Duodenal mucosa (tissue), 2 donors: ENCODE results near the gene PCDHGA12.
"Not testable (repeated sequence)": the region's sequence is repeated elsewhere in the genome, so short reads cannot be mapped to it uniquely, and the experiment has no call there.

Experiments
- H3K27ac ChIP-seq: one replicate; pipeline ENCODE4 v1.7.0; 2013; ENCODE audit warnings: low read depth, low read length
- H3K27me3 ChIP-seq, 2 donors: one replicate each; pipeline ENCODE4 v1.7.0; 2013; ENCODE audit warnings: low read length in 2 of 2, control low read depth in 1 of 2; ENCODE audit not compliant: insufficient read depth in 2 of 2, control insufficient read depth in 1 of 2
- H3K36me3 ChIP-seq, 2 donors: one replicate each; pipeline ENCODE4 v1.7.0; 2013; ENCODE audit warnings: low read length in 2 of 2, control low read depth in 1 of 2; ENCODE audit not compliant: insufficient read depth in 2 of 2, control insufficient read depth in 1 of 2
- H3K4me1 ChIP-seq, 2 donors: one replicate each; pipeline ENCODE4 v1.7.0; 2013; ENCODE audit warnings: low read length in 2 of 2, control low read depth in 1 of 2; ENCODE audit not compliant: insufficient read depth in 2 of 2, control insufficient read depth in 1 of 2
- H3K4me3 ChIP-seq, 2 donors: one replicate each; pipeline ENCODE4 v1.7.0; 2013; ENCODE audit warnings: low read length in 2 of 2, low read depth in 1 of 2
- H3K9ac ChIP-seq, 2 donors: one replicate each; pipeline ENCODE4 v1.7.0; 2013; ENCODE audit warnings: low read length in 2 of 2, low read depth in 1 of 2
- H3K9me3 ChIP-seq, 2 donors: one replicate each; pipeline ENCODE4 v1.7.0; 2013; ENCODE audit warnings: low read length in 2 of 2, control low read depth in 1 of 2; ENCODE audit not compliant: control insufficient read depth in 1 of 2

Gene PCDHGA12

DNA sequence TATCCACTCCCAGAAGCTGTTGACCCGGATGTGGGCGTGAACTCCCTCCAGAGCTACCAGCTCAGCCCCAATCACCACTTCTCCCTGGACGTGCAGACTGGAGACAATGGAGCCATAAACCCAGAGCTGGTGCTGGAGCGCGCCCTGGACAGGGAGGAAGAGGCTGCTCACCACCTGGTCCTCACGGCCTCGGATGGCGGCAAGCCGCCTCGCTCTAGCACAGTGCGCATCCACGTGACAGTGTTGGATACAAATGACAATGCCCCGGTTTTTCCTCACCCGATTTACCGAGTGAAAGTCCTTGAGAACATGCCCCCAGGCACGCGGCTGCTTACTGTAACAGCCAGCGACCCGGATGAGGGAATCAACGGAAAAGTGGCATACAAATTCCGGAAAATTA lies 37.0 kb upstream of the PCDHGA12 start:
- H3K9me3 ChIP-seq: peaks cover 34 to 36% of the 10 kb centered on the region in 2 donors
- no peaks in the 10 kb centered on the region for H3K4me1 ChIP-seq
- no peaks in the 10 kb centered on the region for H3K36me3 ChIP-seq
- H3K27me3 ChIP-seq: no peaks in the 10 kb centered on the region
- no peak overlapping the region for H3K4me3 ChIP-seq
- H3K27ac ChIP-seq: no peak overlapping the region
- H3K9ac ChIP-seq: no peak overlapping the region

DNA sequence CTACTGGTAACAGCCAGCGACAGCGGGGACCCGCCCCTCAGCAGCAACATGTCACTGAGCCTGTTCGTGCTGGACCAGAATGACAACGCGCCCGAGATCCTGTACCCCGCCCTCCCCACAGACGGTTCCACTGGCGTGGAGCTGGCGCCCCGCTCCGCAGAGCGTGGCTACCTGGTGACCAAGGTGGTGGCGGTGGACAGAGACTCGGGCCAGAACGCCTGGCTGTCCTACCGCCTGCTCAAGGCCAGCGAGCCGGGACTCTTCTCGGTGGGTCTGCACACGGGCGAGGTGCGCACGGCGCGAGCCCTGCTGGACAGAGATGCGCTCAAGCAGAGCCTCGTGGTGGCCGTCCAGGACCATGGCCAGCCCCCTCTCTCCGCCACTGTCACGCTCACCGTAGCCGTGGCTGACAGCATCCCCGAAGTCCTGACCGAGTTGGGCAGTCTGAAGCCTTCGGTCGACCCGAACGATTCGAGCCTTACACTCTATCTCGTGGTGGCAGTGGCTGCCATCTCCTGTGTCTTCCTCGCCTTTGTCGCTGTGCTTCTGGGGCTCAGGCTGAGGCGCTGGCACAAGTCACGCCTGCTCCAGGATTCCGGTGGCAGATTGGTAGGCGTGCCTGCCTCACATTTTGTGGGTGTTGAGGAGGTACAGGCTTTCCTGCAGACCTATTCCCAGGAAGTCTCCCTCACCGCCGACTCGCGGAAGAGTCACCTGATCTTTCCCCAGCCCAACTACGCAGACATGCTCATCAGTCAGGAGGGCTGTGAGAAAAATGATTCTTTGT lies 35.7 kb upstream of the PCDHGA12 start:
- H3K4me3 ChIP-seq: peak overlapping the region in 1 of 2 donors; percentile 5
- not testable (repeated sequence) for H3K4me1 ChIP-seq, H3K27ac ChIP-seq, H3K9ac ChIP-seq, H3K36me3 ChIP-seq, H3K27me3 ChIP-seq
- H3K9me3 ChIP-seq: peaks cover 32 to 34% of the 10 kb centered on the region in 2 donors

DNA sequence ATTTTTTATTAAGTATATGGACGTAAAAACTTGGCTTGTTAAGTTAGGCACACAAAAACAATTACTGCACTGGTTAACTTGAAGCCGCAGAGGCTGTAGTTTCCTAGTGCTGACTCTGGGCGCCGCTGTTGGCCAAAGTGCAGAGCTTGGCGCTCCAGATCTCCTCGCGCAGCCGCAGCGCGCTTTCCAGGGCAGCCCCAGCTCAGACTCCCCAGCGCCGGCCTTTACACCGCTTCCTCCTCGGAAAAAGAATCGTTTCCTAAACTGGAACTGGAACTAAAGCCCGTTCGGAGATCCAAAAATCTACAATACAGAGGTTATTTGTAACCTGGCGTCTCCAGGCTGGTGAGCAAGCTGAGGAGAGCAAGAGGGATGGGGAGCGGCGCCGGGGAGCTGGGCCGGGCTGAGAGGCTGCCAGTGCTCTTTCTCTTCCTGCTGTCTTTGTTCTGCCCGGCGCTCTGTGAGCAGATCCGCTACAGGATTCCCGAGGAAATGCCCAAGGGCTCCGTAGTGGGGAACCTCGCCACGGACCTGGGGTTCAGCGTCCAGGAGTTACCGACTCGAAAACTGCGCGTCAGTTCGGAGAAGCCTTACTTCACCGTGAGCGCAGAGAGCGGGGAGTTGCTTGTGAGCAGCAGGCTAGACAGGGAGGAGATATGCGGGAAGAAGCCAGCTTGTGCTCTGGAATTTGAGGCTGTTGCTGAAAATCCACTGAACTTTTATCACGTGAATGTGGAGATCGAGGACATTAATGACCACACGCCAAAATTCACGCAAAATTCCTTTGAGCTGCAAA lies 32.4 kb upstream of the PCDHGA12 start, which contains the start of gene PCDHGB5:
Gene PCDHGB5 (plus strand): TSS at position 192 of the 796 bp plus-strand sequence. CDS start 181 bp downstream, at position 373.
- H3K27ac ChIP-seq, H3K9ac ChIP-seq, H3K36me3 ChIP-seq, H3K4me1 ChIP-seq, H3K27me3 ChIP-seq: not testable (repeated sequence)
- peak within 1 kb of the TSS in 1 of 2 donors; percentile 32 for H3K4me3 ChIP-seq
- H3K9me3 ChIP-seq: peaks cover 26 to 38% of the 10 kb centered on the region in 2 donors

DNA sequence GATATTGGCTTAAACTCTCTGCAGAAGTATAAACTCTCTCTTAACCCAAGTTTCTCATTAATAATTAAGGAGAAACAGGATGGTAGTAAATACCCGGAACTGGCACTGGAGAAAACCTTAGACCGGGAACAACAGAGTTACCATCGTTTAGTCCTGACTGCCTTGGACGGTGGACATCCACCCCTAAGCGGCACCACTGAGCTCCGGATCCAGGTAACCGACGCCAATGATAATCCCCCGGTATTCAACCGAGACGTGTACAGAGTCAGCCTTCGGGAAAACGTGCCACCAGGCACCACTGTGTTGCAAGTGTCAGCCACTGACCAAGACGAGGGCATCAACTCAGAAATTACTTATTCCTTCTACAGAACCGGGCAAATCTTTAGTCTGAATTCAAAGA lies 31.7 kb upstream of the PCDHGA12 start:
- Histone ChIP-seq H3K27ac (no peak overlapping the region), H3K9me3 (peaks cover 24 to 37% of the 10 kb centered on the region in 2 donors), H3K9ac (no peak overlapping the region), H3K4me1 (no peaks in the 10 kb centered on the region), H3K27me3 (no peaks in the 10 kb centered on the region), H3K4me3 (peak overlapping the region in 1 of 2 donors; percentile 32), H3K36me3 (no peaks in the 10 kb centered on the region)

DNA sequence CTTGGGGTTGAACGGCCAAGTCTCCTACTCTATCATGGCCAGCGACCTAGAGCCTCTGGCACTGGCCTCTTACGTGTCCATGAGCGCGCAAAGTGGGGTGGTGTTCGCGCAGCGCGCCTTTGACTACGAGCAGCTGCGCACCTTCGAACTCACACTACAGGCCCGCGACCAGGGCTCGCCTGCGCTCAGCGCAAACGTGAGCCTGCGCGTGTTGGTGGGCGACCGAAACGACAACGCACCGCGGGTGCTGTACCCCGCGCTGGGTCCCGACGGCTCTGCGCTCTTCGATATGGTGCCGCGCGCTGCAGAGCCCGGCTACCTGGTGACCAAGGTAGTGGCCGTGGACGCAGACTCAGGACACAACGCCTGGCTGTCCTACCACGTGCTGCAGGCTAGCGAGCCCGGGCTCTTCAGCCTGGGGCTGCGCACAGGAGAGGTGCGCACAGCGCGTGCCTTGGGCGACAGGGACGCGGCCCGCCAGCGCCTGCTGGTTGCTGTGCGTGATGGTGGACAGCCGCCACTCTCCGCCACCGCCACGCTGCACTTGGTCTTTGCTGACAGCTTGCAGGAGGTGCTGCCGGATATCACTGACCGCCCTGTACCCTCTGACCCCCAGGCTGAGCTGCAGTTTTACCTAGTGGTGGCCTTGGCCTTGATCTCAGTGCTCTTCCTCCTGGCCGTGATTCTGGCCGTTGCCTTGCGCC lies 30.6 kb upstream of the PCDHGA12 start:
- no peaks in the 10 kb centered on the region for H3K36me3 ChIP-seq
- H3K9me3 ChIP-seq: peaks cover 17 to 43% of the 10 kb centered on the region in 2 donors
- H3K4me3 ChIP-seq: no peak overlapping the region
- no peak overlapping the region for H3K9ac ChIP-seq
- no peak overlapping the region for H3K27ac ChIP-seq
- H3K4me1 ChIP-seq: no peaks in the 10 kb centered on the region
- no peaks in the 10 kb centered on the region for H3K27me3 ChIP-seq

DNA sequence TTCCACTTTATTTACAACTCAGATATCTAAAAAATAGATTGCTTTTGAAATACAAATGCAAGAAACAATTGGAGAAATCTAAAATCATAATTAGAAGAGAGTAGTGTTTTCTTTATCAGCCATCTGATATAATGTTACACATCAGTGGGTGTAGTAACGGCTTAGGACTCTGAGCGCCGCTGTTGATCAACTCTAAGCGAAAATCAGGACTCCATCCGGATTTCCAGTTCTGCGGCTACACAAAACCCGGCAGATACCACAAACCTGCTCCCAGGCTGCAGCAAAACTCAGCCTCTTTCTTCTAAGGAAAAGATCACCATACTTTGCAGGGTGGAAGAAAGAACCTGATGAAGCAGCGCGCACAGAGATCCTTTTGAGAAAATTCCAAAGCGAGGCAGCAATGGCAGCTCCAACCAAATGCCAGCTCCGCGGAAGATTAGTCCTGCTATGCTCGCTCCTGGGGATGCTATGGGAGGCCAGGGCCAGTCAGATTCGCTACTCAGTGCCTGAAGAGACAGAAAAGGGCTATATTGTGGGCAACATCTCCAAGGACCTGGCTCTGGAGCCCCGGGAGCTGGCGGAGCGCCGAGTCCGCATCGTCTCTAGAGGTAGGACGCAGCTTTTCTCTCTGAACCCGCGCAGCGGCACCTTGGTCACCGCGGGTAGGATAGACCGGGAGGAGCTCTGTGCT lies 27.6 kb upstream of the PCDHGA12 start, which contains the start of gene PCDHGA9:
Gene PCDHGA9 (plus strand): TSS at position 226 of the 691 bp plus-strand sequence. CDS start 175 bp downstream, at position 401.
- no peaks in the 10 kb centered on the region for H3K27me3 ChIP-seq
- no peaks in the 10 kb centered on the region for H3K36me3 ChIP-seq
- H3K4me3 ChIP-seq: peak within 1 kb of the TSS; percentile 16 to 29
- no peak within 1 kb of the TSS for H3K9ac ChIP-seq
- no peaks in the 10 kb centered on the region for H3K4me1 ChIP-seq
- peaks cover 19 to 45% of the 10 kb centered on the region in 2 donors for H3K9me3 ChIP-seq
- no peak within 1 kb of the TSS for H3K27ac ChIP-seq

DNA sequence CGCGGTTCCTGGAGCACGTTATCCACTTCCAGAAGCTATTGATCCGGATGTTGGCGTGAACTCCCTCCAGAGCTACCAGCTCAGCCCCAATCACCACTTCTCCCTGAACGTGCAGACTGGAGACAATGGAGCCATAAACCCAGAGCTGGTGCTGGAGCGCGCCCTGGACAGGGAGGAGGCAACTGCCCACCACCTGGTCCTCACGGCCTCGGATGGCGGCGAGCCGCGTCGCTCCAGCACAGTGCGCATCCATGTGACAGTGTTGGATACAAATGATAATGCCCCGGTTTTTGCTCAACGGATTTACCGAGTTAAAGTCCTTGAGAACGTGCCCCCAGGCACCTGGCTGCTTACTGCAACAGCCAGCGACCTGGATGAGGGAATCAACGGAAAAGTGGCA lies 26.9 kb upstream of the PCDHGA12 start:
- H3K9ac ChIP-seq: no peak overlapping the region
- no peaks in the 10 kb centered on the region for H3K27me3 ChIP-seq
- no peak overlapping the region for H3K27ac ChIP-seq
- no peaks in the 10 kb centered on the region for H3K4me1 ChIP-seq
- H3K36me3 ChIP-seq: no peaks in the 10 kb centered on the region
- H3K9me3 ChIP-seq: peaks cover 19 to 45% of the 10 kb centered on the region in 2 donors
- H3K4me3 ChIP-seq: peak overlapping the region in 1 of 2 donors; percentile 16

DNA sequence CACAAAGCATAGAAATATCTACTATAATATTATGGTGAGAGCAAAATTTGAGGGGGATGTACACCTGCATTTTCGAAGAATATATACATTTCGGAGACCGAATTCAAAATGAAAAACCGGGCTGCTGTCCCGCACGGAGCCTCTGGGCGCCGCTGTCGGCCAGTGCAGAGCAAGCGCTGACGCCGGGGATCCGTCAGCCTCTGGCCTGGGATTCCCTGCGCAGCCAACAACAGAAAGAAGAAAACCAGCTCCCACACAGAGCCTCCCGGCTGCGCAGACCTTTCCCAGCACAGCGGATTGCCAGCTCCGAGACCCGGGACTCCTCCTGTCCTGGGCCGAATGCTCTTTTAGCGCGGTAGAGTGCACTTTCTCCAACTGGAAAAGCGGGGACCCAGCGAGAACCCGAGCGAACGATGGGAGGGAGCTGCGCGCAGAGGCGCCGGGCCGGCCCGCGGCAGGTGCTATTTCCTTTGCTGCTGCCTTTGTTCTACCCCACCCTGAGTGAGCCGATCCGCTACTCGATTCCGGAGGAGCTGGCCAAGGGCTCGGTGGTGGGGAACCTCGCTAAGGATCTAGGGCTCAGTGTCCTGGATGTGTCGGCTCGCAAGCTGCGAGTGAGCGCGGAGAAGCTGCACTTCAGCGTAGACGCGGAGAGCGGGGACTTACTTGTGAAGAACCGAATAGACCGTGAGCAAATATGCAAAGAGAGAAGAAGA lies 22.4 kb upstream of the PCDHGA12 start, which contains the start of gene PCDHGB6:
Gene PCDHGB6 (plus strand): TSS at position 232 of the 716 bp plus-strand sequence. CDS start 182 bp downstream, at position 414.
- H3K4me3 ChIP-seq: peak within 1 kb of the TSS in 1 of 2 donors; percentile 36
- not testable (repeated sequence) for H3K27ac ChIP-seq, H3K4me1 ChIP-seq, H3K27me3 ChIP-seq, H3K36me3 ChIP-seq, H3K9ac ChIP-seq
- peaks cover 26 to 43% of the 10 kb centered on the region in 2 donors for H3K9me3 ChIP-seq
